HCT116 (cell line): ENCODE measurements around the gene NOS1. TPM values are rescaled to one million over a fixed set of nuclear protein-coding genes. Genes with fewer than 3 reads are reported as not detected.

ENCODE experiments used
- ATAC-seq: fragments of 200-7000 bp; cut with Tn5 transposase; 2 replicates; pipeline ENCODE4 v1.9.1; 2020; ENCODE audit warnings: mild to moderate bottlenecking, moderate library complexity
- BruUV-seq: library from RNA; stranded (reverse); fragments of 400-500 nt; replicated peaks from 2 replicates; lab custom pipeline; 2021; lab: Mats Ljungman, UMichigan
- CTCF ChIA-PET: fragments of 300-600 bp; sonication (Branson Sonifier 250); formaldehyde crosslinking; loops from one replicate; lab custom pipeline; 2021; ENCODE audit warnings: antibody characterized with exemption; lab: Charles Lee
- POLR2A ChIA-PET: fragments of 300-600, 350-600 bp; sonication (Branson Sonifier 250); formaldehyde crosslinking; loops from one replicate; lab custom pipeline; 2021; ENCODE audit warnings: antibody characterized with exemption; lab: Charles Lee
- RAD21 ChIA-PET, 2 experiments: fragments of 300-600 bp; sonication (Branson Sonifier 250); formaldehyde crosslinking; loops; one replicate each; lab custom pipeline; 2023; ENCODE audit warnings: low total read pairs in 2 of 2; ENCODE audit not compliant: uncharacterized antibody in 2 of 2, unreplicated experiment in 2 of 2, low non-redundant PET in 1 of 2; lab: Charles Lee
- DNase-seq: peaks from one replicate; pipeline ENCODE4 v3.0.0-alpha.2; 2010; ENCODE audit warnings: low read depth, low spot score
- H2AFZ ChIP-seq: fragments of 200-600 bp; shearing (Covaris generic), sonication (generic); 2 replicates; pipeline ENCODE4 v1.6.1; 2017; ENCODE audit warnings: low read depth, mixed run types, mixed read lengths, antibody characterized with exemption, low read length; ENCODE audit not compliant: poor library complexity, severe bottlenecking
- H3K27ac ChIP-seq: 2 replicates; pipeline ENCODE4 v1.5.1; 2012; ENCODE audit warnings: low read depth, low read length
- H3K27me3 ChIP-seq: fragments of 200-600 bp; sonication (generic); 2 replicates; pipeline ENCODE4 v1.6.1; 2016; ENCODE audit warnings: mixed run types, low read length, mixed read lengths; ENCODE audit not compliant: insufficient read depth
- H3K36me3 ChIP-seq, 2 experiments: fragments of 200-500 bp in 1 of 2; fragments of 200-600 bp in 1 of 2; sonication (Bioruptor generic) in 1 of 2; sonication (generic) in 1 of 2; 2 replicates each; pipeline versions ENCODE4 v1.5.1 to v1.6.1; 2014 to 2016; ENCODE audit warnings: low read length in 2 of 2, inconsistent platforms in 1 of 2, mixed read lengths in 1 of 2, mixed run types in 1 of 2; ENCODE audit not compliant: insufficient read depth in 2 of 2, control insufficient read depth in 1 of 2
- H3K4me1 ChIP-seq, 2 experiments: fragments of 200-600 bp in 1 of 2; sonication (generic) in 1 of 2; 2 replicates each; pipeline versions ENCODE4 v1.5.1 to v1.6.1; 2012 to 2017; ENCODE audit warnings: low read length in 2 of 2, inconsistent platforms in 1 of 2, mild to moderate bottlenecking in 1 of 2, mixed read lengths in 1 of 2, mixed run types in 1 of 2, moderate library complexity in 1 of 2; ENCODE audit not compliant: insufficient read depth in 2 of 2, control insufficient read depth in 1 of 2
- H3K4me2 ChIP-seq: fragments of 200-600 bp; sonication (generic); 2 replicates; pipeline ENCODE4 v1.6.1; 2017; ENCODE audit warnings: mixed run types, low read length, mixed read lengths
- H3K4me3 ChIP-seq, 2 experiments: fragments of 200-600 bp in 1 of 2; sonication (generic) in 1 of 2; replicated peaks in 1 of 2; 2 replicates each; pipeline ENCODE4 v1.5.1; 2011 to 2016; ENCODE audit warnings: low read length in 2 of 2, control low read depth in 1 of 2, low read depth in 1 of 2, mild to moderate bottlenecking in 1 of 2, mixed read lengths in 1 of 2, mixed run types in 1 of 2
- H3K79me2 ChIP-seq: fragments of 200-600 bp; sonication (generic); 2 replicates; pipeline ENCODE4 v1.6.1; 2017; ENCODE audit warnings: mild to moderate bottlenecking, mixed run types, low read length, moderate library complexity, mixed read lengths; ENCODE audit not compliant: insufficient read depth
- H3K9ac ChIP-seq: fragments of 200-600 bp; sonication (generic); 2 replicates; pipeline ENCODE4 v1.6.1; 2016; ENCODE audit warnings: low read length, mixed read lengths
- H3K9me2 ChIP-seq: fragments of 200-600 bp; sonication (generic), shearing (Covaris generic); 2 replicates; pipeline ENCODE4 v1.6.1; 2017; ENCODE audit warnings: mixed run types, mild to moderate bottlenecking, moderate library complexity; ENCODE audit not compliant: insufficient read depth
- H3K9me3 ChIP-seq, 2 experiments: fragments of 200-500 bp in 1 of 2; fragments of 200-600 bp in 1 of 2; sonication (Bioruptor generic) in 1 of 2; sonication (generic) in 1 of 2; 2 replicates each; pipeline ENCODE4 v1.6.1; 2014 to 2017; ENCODE audit warnings: low read length in 2 of 2, mixed read lengths in 2 of 2, inconsistent platforms in 1 of 2, low read depth in 1 of 2, mild to moderate bottlenecking in 1 of 2, mixed run types in 1 of 2, moderate library complexity in 1 of 2; ENCODE audit not compliant: control insufficient read depth in 1 of 2, insufficient read depth in 1 of 2
- H4K20me1 ChIP-seq: fragments of 200-600 bp; sonication (generic), shearing (Covaris generic); 2 replicates; pipeline ENCODE4 v1.6.1; 2017; ENCODE audit warnings: mixed run types, mild to moderate bottlenecking, moderate library complexity; ENCODE audit not compliant: insufficient read depth
- ATF3 ChIP-seq: IDR thresholded peaks from 2 replicates; pipeline ENCODE4 v1.6.1; 2012
- CBX3 ChIP-seq: IDR thresholded peaks from 2 replicates; pipeline ENCODE4 v1.6.1; 2012; ENCODE audit warnings: low read depth
- CEBPB ChIP-seq: IDR thresholded peaks from 2 replicates; pipeline ENCODE4 v1.6.1; 2012; ENCODE audit warnings: low read depth
- CTCF ChIP-seq, 3 experiments: fragments of 200-600 bp in 1 of 3; sonication (generic) in 1 of 3; IDR thresholded peaks in 2 of 3; conservative IDR thresholded peaks in 1 of 3; 2 replicates each; pipeline ENCODE4 v1.5.1; 2012 to 2017; ENCODE audit warnings: low read depth in 2 of 3, low read length in 2 of 3, antibody characterized with exemption in 1 of 3, borderline replicate concordance in 1 of 3, control low read depth in 1 of 3, mild to moderate bottlenecking in 1 of 3, mixed read lengths in 1 of 3, mixed run types in 1 of 3, moderate library complexity in 1 of 3; ENCODE audit not compliant: insufficient read depth in 1 of 3
- EGR1 ChIP-seq: IDR thresholded peaks from 2 replicates; pipeline ENCODE4 v1.6.1; 2012; ENCODE audit warnings: low read depth
- EZH2 ChIP-seq: fragments of 200-600 bp; sonication (generic); IDR thresholded peaks from 2 replicates; pipeline ENCODE4 v1.6.1; 2017; ENCODE audit warnings: antibody characterized with exemption, mixed run types
- EZH2phosphoT487 ChIP-seq: fragments of 200-600 bp; IDR thresholded peaks from 2 replicates; pipeline ENCODE4 v1.6.1; 2018; ENCODE audit warnings: antibody characterized with exemption, borderline replicate concordance
- FOSL1 ChIP-seq: IDR thresholded peaks from 2 replicates; pipeline ENCODE4 v1.6.1; 2012; ENCODE audit warnings: low read depth
- JUND ChIP-seq: IDR thresholded peaks from 2 replicates; pipeline ENCODE4 v1.6.1; 2012
- MAX ChIP-seq: IDR thresholded peaks from 2 replicates; pipeline ENCODE4 v1.6.1; 2012
- POLR2AphosphoS5 ChIP-seq: IDR thresholded peaks from 2 replicates; pipeline ENCODE4 v1.6.1; 2011; ENCODE audit warnings: mild to moderate bottlenecking, low read depth, low read length, moderate library complexity
- RAD21 ChIP-seq: IDR thresholded peaks from 2 replicates; pipeline ENCODE4 v1.6.1; 2012; ENCODE audit warnings: low read depth, mild to moderate bottlenecking
- REST ChIP-seq: IDR thresholded peaks from 2 replicates; pipeline ENCODE4 v1.6.1; 2012; ENCODE audit warnings: low read depth
- SIN3A ChIP-seq: IDR thresholded peaks from 2 replicates; pipeline ENCODE4 v1.6.1; 2012; ENCODE audit warnings: low read depth
- SP1 ChIP-seq: IDR thresholded peaks from 2 replicates; pipeline ENCODE4 v1.6.1; 2012; ENCODE audit warnings: low read depth
- TCF7L2 ChIP-seq: IDR thresholded peaks from 2 replicates; pipeline ENCODE4 v1.7.0; 2011; ENCODE audit warnings: borderline replicate concordance, inconsistent platforms; ENCODE audit not compliant: insufficient read depth, insufficient read length; ENCODE audit errors: extremely low read depth
- YY1 ChIP-seq: IDR thresholded peaks from 2 replicates; pipeline ENCODE4 v1.6.1; 2011; ENCODE audit warnings: low read length, low read depth, moderate library complexity, mild to moderate bottlenecking; ENCODE audit not compliant: insufficient replicate concordance; ENCODE audit errors: extremely low read depth
- ZBTB33 ChIP-seq: IDR thresholded peaks from 2 replicates; pipeline ENCODE4 v1.6.1; 2011; ENCODE audit warnings: mild to moderate bottlenecking, low read length, moderate library complexity; ENCODE audit not compliant: insufficient replicate concordance; ENCODE audit errors: extremely low read depth
- ZFX ChIP-seq: fragments of 450-650 bp; IDR thresholded peaks from 2 replicates; pipeline ENCODE4 v1.6.1; 2017
- ZNF274 ChIP-seq: fragments of 200-500 bp; sonication (Bioruptor generic); IDR thresholded peaks from 2 replicates; pipeline ENCODE4 v1.6.1; 2014; ENCODE audit warnings: mild to moderate bottlenecking, low read depth, low read length, inconsistent platforms
- intact Hi-C: fragments of 100-400 bp; cut with micrococcal nuclease; formaldehyde crosslinking; loops from 2 replicates; pipeline ENCODE4 v1.10.0; 2022
- total RNA-seq: library from RNA; stranded (reverse); gene quantifications from one replicate; pipeline ENCODE4 v1.2.1, GENCODE V29; 2021; ENCODE audit not compliant: unreplicated experiment

The NOS1 gene
- total RNA-seq, 1 experiment from 2014 or later, result 0.22 TPM

GRCh38 chr12:117167769-117168168, 193.7 kb downstream of the NOS1 start:
- DNase-seq (no peak), ATAC-seq (no peak)
- no peaks in the 10 kb centered on the region for H3K79me2 ChIP-seq
- H4K20me1 ChIP-seq, result no peaks in the 10 kb centered on the region
- CTCF ChIA-PET, result no interaction called here
- TF ChIP-seq YY1 (no peak), TCF7L2 (no peak), EZH2phosphoT487 (no peak), ATF3 (no peak), CEBPB (no peak), CBX3 (no peak), EGR1 (no peak), SP1 (no peak), JUND (no peak), MAX (no peak), POLR2AphosphoS5 (no peak), RAD21 (no peak), ZNF274 (no peak), CTCF (IDR thresholded peaks at IDR 0.05 in 2 of 3, conservative IDR thresholded peaks at IDR 0.05 in 1 of 3; ENCODE audit: borderline replicate concordance in 1 of 3, insufficient read depth in 1 of 3, low read depth in 2 of 3, low read length in 2 of 3) (no peak), REST (no peak), SIN3A (no peak), FOSL1 (no peak), EZH2 (no peak), ZFX (no peak), ZBTB33 (no peak)
- H2AFZ ChIP-seq, result no peak overlapping the region
- H3K4me3 ChIP-seq, result no peak overlapping the region
- no peak overlapping the region for H3K4me2 ChIP-seq
- RAD21 ChIA-PET, result no interaction called here
- BruUV-seq, result no TSS peak
- POLR2A ChIA-PET, result no interaction called here
- H3K9ac ChIP-seq, result no peak overlapping the region
- H3K27me3 ChIP-seq, result no peaks in the 10 kb centered on the region
- H3K27ac ChIP-seq, result no peak overlapping the region
- intact Hi-C loops, result no loop called here
- H3K36me3 ChIP-seq, result peaks cover 45 to 61% of the 10 kb centered on the region in 2 experiments; a peak in 3 of 4 replicates
- no peaks in the 10 kb centered on the region for H3K4me1 ChIP-seq
- no peaks in the 10 kb centered on the region for H3K9me2 ChIP-seq
- no peaks in the 10 kb centered on the region for H3K9me3 ChIP-seq
